Small intestine (tissue), 7 donors: ENCODE results near the gene ZFP90. TPM values are rescaled to one million over a fixed set of nuclear protein-coding genes. Genes with fewer than 3 reads are reported as not detected.
"Not testable (repeated sequence)": the region's sequence is repeated elsewhere in the genome, so short reads cannot be mapped to it uniquely, and the experiment has no call there.

Source experiments
- DNase-seq, 2 donors: peaks; one replicate each; pipeline versions ENCODE4 v3.0.0 to v3.0.0-alpha.2; 2013
- FAIRE-seq: peaks from 2 replicates; lab custom pipeline; 2012; peaks lifted over from hg19 to GRCh38; lab: Jason Lieb, UNC
- H3K27ac ChIP-seq, 3 donors: one replicate each; pipeline ENCODE4 v1.5.1; 2013; ENCODE audit warnings: low read length in 2 of 3, mild to moderate bottlenecking in 2 of 3, control low read depth in 1 of 3, inconsistent platforms in 1 of 3, low read depth in 1 of 3, moderate library complexity in 1 of 3
- H3K27me3 ChIP-seq, 3 donors: one replicate each; pipeline ENCODE4 v1.6.1; 2013; ENCODE audit warnings: low read length in 3 of 3, inconsistent platforms in 1 of 3; ENCODE audit not compliant: control insufficient read depth in 3 of 3, insufficient read depth in 3 of 3
- H3K36me3 ChIP-seq, 3 donors: one replicate each; pipeline ENCODE4 v1.6.1; 2013; ENCODE audit warnings: low read length in 3 of 3, inconsistent platforms in 1 of 3, low read depth in 1 of 3, mild to moderate bottlenecking in 1 of 3, moderate library complexity in 1 of 3; ENCODE audit not compliant: control insufficient read depth in 3 of 3, insufficient read depth in 2 of 3
- H3K4me1 ChIP-seq, 3 donors: one replicate each; pipeline ENCODE4 v1.6.1; 2013; ENCODE audit warnings: low read length in 2 of 3, inconsistent platforms in 1 of 3, low read depth in 1 of 3, mild to moderate bottlenecking in 1 of 3, moderate library complexity in 1 of 3; ENCODE audit not compliant: control insufficient read depth in 3 of 3, insufficient read depth in 2 of 3
- H3K4me3 ChIP-seq, 3 donors: one replicate each; pipeline ENCODE4 v1.5.1; 2013; ENCODE audit warnings: low read length in 3 of 3, control low read depth in 1 of 3, inconsistent platforms in 1 of 3, low read depth in 1 of 3, mild to moderate bottlenecking in 1 of 3, moderate library complexity in 1 of 3
- H3K9me3 ChIP-seq, 2 donors: one replicate each; pipeline ENCODE4 v1.6.1; 2013; ENCODE audit warnings: low read depth in 1 of 2, low read length in 1 of 2; ENCODE audit not compliant: control insufficient read depth in 2 of 2, insufficient read depth in 1 of 2
- WGBS, 3 donors: extraction: QIAGEN DNeasy Blood & Tissue Kit; methylation state at CpG; one replicate each; pipeline ENCODE4 v1.1.7; 2013; 5-methylcytosine and 5-hydroxymethylcytosine counted together
- polyA plus RNA-seq, 4 donors: library from polyadenylated mRNA; stranded (reverse) in 3 of 4; unstranded in 1 of 4; fragments of 200-250 nt in 3 of 4; fragments of 120-200 nt in 1 of 4; gene quantifications; one replicate each; pipeline versions ENCODE4 v1.2.1 to v1.2.3, GENCODE V29; 2013
- donor health status: healthy with polysubstance abuse.
- donor health status: control.
- donor health status: control.
- donor health status: Bipolar disorder and iron deficiency.
- donor health status: healthy.

The ZFP90 gene
- polyA plus RNA-seq, 4 donors, result 1.6 to 16.3 (median 3.8) TPM

DNA sequence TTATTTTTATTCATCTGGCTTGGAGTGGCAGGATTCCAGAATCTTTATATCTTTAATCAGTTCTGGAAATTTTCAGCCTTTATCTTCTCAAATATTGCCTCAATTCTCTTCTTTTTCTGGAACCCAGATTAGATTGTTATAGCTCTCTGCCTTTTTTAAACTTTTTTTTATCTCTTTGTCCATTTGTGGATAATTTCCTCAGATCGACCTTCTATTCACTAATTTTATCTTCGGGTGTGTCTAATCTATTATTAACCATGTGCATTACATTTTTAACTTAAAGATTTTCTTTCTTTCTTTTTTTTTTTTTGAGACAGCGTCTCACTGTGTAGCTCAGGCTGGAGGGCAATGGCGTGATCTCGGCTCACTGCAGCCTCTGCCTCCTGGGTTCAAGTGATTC lies 5.2 kb upstream of the ZFP90 start:
- no peak overlapping the region for H3K27ac ChIP-seq
- FAIRE-seq, result no peak
- no peaks in the 10 kb centered on the region for H3K27me3 ChIP-seq
- 95 to 99% (median 95%) methylated on average over 5 of the region's 5 CpGs for WGBS, 3 donors
- peaks cover 0 to 3% (median 0%) of the 10 kb centered on the region in 3 donors for H3K36me3 ChIP-seq
- no peak for DNase-seq
- H3K9me3 ChIP-seq, result no peaks in the 10 kb centered on the region
- H3K4me1 ChIP-seq, result peaks cover 0 to 11% (median 0%) of the 10 kb centered on the region in 3 donors
- H3K4me3 ChIP-seq, result no peak overlapping the region

DNA sequence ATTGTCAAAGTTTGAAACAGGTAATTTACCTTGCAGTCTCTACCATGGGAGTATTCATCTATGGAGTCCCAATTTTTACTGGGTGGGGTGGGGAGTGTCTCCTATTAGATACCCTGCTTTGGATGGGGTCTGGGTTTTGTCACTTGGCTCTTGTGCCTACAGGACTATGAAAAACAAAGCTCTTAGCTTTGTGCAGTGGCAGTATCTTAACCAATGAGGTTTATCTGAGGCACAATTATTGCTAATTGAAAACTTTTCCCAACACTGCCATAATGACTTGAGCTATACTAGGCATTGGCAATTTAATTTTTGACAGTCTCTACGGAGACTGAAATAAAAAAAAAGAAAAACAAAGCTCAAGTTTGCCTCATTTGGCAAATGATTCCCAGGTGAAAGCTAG lies 3.8 kb upstream of the ZFP90 start:
- FAIRE-seq (no peak), DNase-seq (no peak)
- Histone ChIP-seq H3K36me3 (peaks cover 0 to 3% (median 0%) of the 10 kb centered on the region in 3 donors), H3K4me3 (no peak overlapping the region), H3K27me3 (no peaks in the 10 kb centered on the region), H3K27ac (no peak overlapping the region), H3K4me1 (peaks cover 0 to 7% (median 0%) of the 10 kb centered on the region in 3 donors), H3K9me3 (no peaks in the 10 kb centered on the region)
- WGBS, 3 donors, result 64 to 75% (median 69%) methylated on average over 1 of the region's 1 CpG

GRCh38 chr16:68539711-68540239 lies 684 bp downstream of the ZFP90 start:
- Histone ChIP-seq H3K27me3 (no peaks in the 10 kb centered on the region), H3K9me3 (peaks cover 0 to 7% of the 10 kb centered on the region in 2 donors), H3K27ac (no peak overlapping the region), H3K4me1 (peaks cover 0 to 2% (median 0%) of the 10 kb centered on the region in 3 donors), H3K4me3 (peak overlapping the region; percentile 67 to 97 (median 86)), H3K36me3 (peaks cover 0 to 14% (median 0%) of the 10 kb centered on the region in 3 donors)
- WGBS, 3 donors, result 2 to 7% (median 7%) methylated on average over 9 to 19 of the region's 19 CpGs
- FAIRE-seq (no peak), DNase-seq (peak; percentile 15 to 36)

GRCh38 chr16:68548947-68549346 lies 9.9 kb downstream of the ZFP90 start:
- WGBS, 3 donors, result 80 to 93% (median 88%) methylated on average over 4 of the region's 4 CpGs
- Histone ChIP-seq H3K36me3 (peaks cover 6 to 49% (median 7%) of the 10 kb centered on the region in 3 donors), H3K4me3 (no peak overlapping the region)

GRCh38 chr16:68553186-68553585 lies 14.1 kb downstream of the ZFP90 start:
- no peak for FAIRE-seq

More at GRCh38 chr16:68548947-68549346, 9.9 kb downstream of the ZFP90 start:
- no peak for FAIRE-seq
- no peak for DNase-seq
- Histone ChIP-seq H3K4me1 (no peaks in the 10 kb centered on the region), H3K27ac (no peak overlapping the region), H3K27me3 (no peaks in the 10 kb centered on the region), H3K9me3 (peaks cover 8 to 76% of the 10 kb centered on the region in 2 donors)

GRCh38 chr16:68560341-68560740 lies 21.2 kb downstream of the ZFP90 start:
- H3K27ac ChIP-seq, H3K4me1 ChIP-seq, DNase-seq, H3K27me3 ChIP-seq, H3K4me3 ChIP-seq, FAIRE-seq: not testable (repeated sequence)
- 98 to 100% (median 100%) methylated on average over 2 of the region's 2 CpGs for WGBS, 3 donors
- Histone ChIP-seq H3K9me3 (peaks cover 6 to 67% of the 10 kb centered on the region in 2 donors), H3K36me3 (peaks cover 14 to 27% (median 23%) of the 10 kb centered on the region in 3 donors)

More at GRCh38 chr16:68553186-68553585, 14.1 kb downstream of the ZFP90 start:
- no peaks in the 10 kb centered on the region for H3K4me1 ChIP-seq
- H3K27ac ChIP-seq, result no peak overlapping the region
- peaks cover 14 to 91% of the 10 kb centered on the region in 2 donors for H3K9me3 ChIP-seq
- no peaks in the 10 kb centered on the region for H3K27me3 ChIP-seq
- peaks cover 7 to 42% (median 11%) of the 10 kb centered on the region in 3 donors for H3K36me3 ChIP-seq
- DNase-seq, result no peak
- H3K4me3 ChIP-seq, result no peak overlapping the region
- 91 to 98% (median 91%) methylated on average over 7 of the region's 7 CpGs for WGBS, 3 donors

- WGBS, 3 donors, result 97 to 100% (median 97%) methylated on average over 7 of the region's 7 CpGs
- Histone ChIP-seq H3K4me1 (no peaks in the 10 kb centered on the region), H3K9me3 (peaks cover 3 to 64% of the 10 kb centered on the region in 2 donors), H3K4me3 (no peak overlapping the region), H3K27ac (no peak overlapping the region), H3K36me3 (peaks cover 9 to 18% (median 15%) of the 10 kb centered on the region in 3 donors), H3K27me3 (no peaks in the 10 kb centered on the region)
- FAIRE-seq, result no peak
- DNase-seq, result no peak
These were observed 24.7 kb downstream of the ZFP90 start for GRCh38 chr16:68563631-68564381.

DNA sequence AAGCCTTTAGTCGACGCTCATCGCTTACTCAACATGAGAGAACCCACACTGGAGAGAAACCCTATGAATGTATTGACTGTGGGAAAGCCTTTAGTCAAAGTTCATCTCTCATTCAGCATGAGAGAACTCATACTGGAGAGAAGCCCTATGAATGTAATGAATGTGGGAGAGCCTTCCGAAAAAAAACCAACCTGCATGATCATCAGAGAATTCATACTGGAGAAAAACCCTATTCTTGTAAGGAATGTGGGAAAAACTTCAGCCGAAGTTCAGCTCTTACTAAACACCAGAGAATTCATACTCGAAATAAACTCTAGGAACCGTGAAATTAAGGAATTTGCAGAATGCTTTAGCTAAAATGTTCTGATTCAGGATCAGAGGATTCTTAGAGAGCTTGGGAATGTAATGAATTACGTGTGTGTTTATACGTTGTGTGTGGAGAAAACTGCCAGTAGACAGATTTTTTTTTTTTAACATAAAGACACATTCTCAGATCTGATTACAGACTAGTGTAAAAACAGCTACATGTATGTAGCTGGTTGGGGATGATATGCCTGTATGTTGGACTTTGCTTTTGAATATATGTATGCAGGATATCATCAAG lies 25.4 kb downstream of the ZFP90 start:
- FAIRE-seq (no peak), DNase-seq (no peak)
- Histone ChIP-seq H3K27ac (no peak overlapping the region), H3K27me3 (no peaks in the 10 kb centered on the region), H3K4me3 (no peak overlapping the region), H3K9me3 (peaks cover 3 to 67% of the 10 kb centered on the region in 2 donors), H3K36me3 (peaks cover 7 to 15% (median 14%) of the 10 kb centered on the region in 3 donors), H3K4me1 (no peaks in the 10 kb centered on the region)
- 96 to 98% (median 97%) methylated on average over 9 of the region's 9 CpGs for WGBS, 3 donors
